Measurements from ENCODE around the gene XRCC5.

DNA sequence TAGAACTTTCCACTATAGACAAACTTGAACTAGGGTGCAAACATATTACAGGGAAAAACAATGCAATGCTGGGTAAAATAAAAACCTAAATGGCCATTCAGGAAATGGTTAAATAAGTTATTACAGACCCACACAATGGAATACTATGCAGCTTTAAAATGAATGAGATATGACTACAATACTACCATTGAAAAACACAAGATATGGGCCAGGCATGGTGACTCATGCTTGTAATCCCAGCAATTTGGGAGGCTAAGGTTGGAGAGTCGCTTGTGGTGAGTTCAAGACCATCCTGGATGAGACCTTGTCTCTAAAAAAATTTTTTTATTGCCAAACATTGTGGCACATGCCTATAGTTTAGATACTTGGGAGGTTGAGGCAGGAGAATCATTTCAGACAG lies 34.4 kb upstream of the XRCC5 start:
- no peak for TF ChIP-seq EZH2 (IDR thresholded peaks at IDR 0.05; ENCODE audit: borderline replicate concordance, low read depth, low read length, poor library complexity, severe bottlenecking)
- TF ChIP-seq, protein P1, sequence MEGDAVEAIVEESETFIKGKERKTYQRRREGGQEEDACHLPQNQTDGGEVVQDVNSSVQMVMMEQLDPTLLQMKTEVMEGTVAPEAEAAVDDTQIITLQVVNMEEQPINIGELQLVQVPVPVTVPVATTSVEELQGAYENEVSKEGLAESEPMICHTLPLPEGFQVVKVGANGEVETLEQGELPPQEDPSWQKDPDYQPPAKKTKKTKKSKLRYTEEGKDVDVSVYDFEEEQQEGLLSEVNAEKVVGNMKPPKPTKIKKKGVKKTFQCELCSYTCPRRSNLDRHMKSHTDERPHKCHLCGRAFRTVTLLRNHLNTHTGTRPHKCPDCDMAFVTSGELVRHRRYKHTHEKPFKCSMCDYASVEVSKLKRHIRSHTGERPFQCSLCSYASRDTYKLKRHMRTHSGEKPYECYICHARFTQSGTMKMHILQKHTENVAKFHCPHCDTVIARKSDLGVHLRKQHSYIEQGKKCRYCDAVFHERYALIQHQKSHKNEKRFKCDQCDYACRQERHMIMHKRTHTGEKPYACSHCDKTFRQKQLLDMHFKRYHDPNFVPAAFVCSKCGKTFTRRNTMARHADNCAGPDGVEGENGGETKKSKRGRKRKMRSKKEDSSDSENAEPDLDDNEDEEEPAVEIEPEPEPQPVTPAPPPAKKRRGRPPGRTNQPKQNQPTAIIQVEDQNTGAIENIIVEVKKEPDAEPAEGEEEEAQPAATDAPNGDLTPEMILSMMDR (conservative IDR thresholded peaks at IDR 0.05; ENCODE audit: low read depth, low read length): no peak
